SU-DHL-6 (cell line): Measurements from ENCODE around the gene TMEM151A.

Source experiments
- H2AFZ ChIP-seq: fragments of 200-600 bp; sonication (generic); 2 replicates; pipeline ENCODE4 v1.6.1; 2014; ENCODE audit warnings: low read depth, mild to moderate bottlenecking, moderate library complexity, mixed read lengths, antibody characterized with exemption, low read length; ENCODE audit not compliant: severe bottlenecking
- H3F3A ChIP-seq: fragments of 200-600 bp; shearing (Covaris generic); 2 replicates; pipeline ENCODE4 v1.6.0; 2016; ENCODE audit warnings: antibody characterized with exemption, mild to moderate bottlenecking; ENCODE audit not compliant: insufficient read depth
- H3K27ac ChIP-seq: fragments of 200-600 bp; sonication (generic); 2 replicates; pipeline ENCODE4 v1.5.1; 2016; ENCODE audit warnings: low read depth, mild to moderate bottlenecking, low read length, moderate library complexity, mixed read lengths
- H3K27me3 ChIP-seq: fragments of 200-600 bp; sonication (generic), shearing (Covaris generic); 2 replicates; pipeline ENCODE4 v1.6.0; 2014; ENCODE audit warnings: mild to moderate bottlenecking, low read length
- H3K36me3 ChIP-seq: fragments of 200-600 bp; sonication (generic); 2 replicates; pipeline ENCODE4 v1.6.1; 2014; ENCODE audit warnings: mild to moderate bottlenecking, low read length, mixed read lengths
- H3K4me2 ChIP-seq: fragments of 300-600, 200-600 bp; shearing (Covaris generic), sonication (generic); 2 replicates; pipeline ENCODE4 v1.6.0; 2014; ENCODE audit warnings: low read length, low read depth, mild to moderate bottlenecking; ENCODE audit not compliant: poor library complexity, severe bottlenecking
- H3K4me3 ChIP-seq: fragments of 200-600 bp; sonication (generic); 2 replicates; pipeline ENCODE4 v1.5.1; 2014; ENCODE audit warnings: antibody characterized with exemption, low read length, mild to moderate bottlenecking, mixed read lengths; ENCODE audit not compliant: insufficient read depth, poor library complexity, severe bottlenecking
- H3K79me2 ChIP-seq: fragments of 200-600 bp; sonication (generic); 2 replicates; pipeline ENCODE4 v1.6.1; 2014; ENCODE audit warnings: mild to moderate bottlenecking, low read length, moderate library complexity; ENCODE audit not compliant: insufficient read depth
- H3K9ac ChIP-seq: fragments of 200-600 bp; sonication (generic); 2 replicates; pipeline ENCODE4 v1.7.0; 2014; ENCODE audit warnings: mild to moderate bottlenecking, low read length
- H3K9me2 ChIP-seq: fragments of 200-600 bp; sonication (generic); replicated peaks from 2 replicates; pipeline ENCODE4 v1.6.1; 2014; ENCODE audit warnings: low read length; ENCODE audit not compliant: insufficient read depth
- H3K9me3 ChIP-seq: fragments of 200-600 bp; sonication (generic); 2 replicates; pipeline ENCODE4 v1.6.1; 2014; ENCODE audit warnings: low read length, mixed read lengths; ENCODE audit not compliant: insufficient read depth
- H4K20me1 ChIP-seq: fragments of 200-600 bp; sonication (generic); 2 replicates; pipeline ENCODE4 v1.6.1; 2014; ENCODE audit warnings: low read depth, mild to moderate bottlenecking, antibody characterized with exemption, low read length, moderate library complexity, mixed read lengths
- CTCF ChIP-seq: fragments of 200-600 bp; sonication (generic); IDR thresholded peaks from one replicate; pipeline ENCODE4 v1.5.1; 2017; ENCODE audit warnings: antibody characterized with exemption, mild to moderate bottlenecking, low read length, moderate library complexity; ENCODE audit not compliant: insufficient read depth, poor library complexity, severe bottlenecking
- EZH2phosphoT487 ChIP-seq: fragments of 200-600 bp; sonication (generic), shearing (Covaris generic); conservative IDR thresholded peaks from 2 replicates; pipeline ENCODE4 v1.6.1; 2018; ENCODE audit warnings: mild to moderate bottlenecking, antibody characterized with exemption, low read length, moderate library complexity, mixed read lengths

The TMEM151A gene

GRCh38 chr11:66343176-66343575 lies 51.5 kb downstream of the TMEM151A start:
- peaks cover 17% of the 10 kb centered on the region for H3K79me2 ChIP-seq
- H3K27ac ChIP-seq: no peak overlapping the region
- H3F3A ChIP-seq: peaks cover 12% of the 10 kb centered on the region
- TF ChIP-seq CTCF (no peak), EZH2phosphoT487 (no peak)
- no peaks in the 10 kb centered on the region for H3K9me2 ChIP-seq
- no peak overlapping the region for H3K4me3 ChIP-seq
- no peak overlapping the region for H2AFZ ChIP-seq
- no peaks in the 10 kb centered on the region for H3K36me3 ChIP-seq
- H3K9ac ChIP-seq: no peak overlapping the region
- peak overlapping the region; percentile 92 for H3K4me2 ChIP-seq
- no peaks in the 10 kb centered on the region for H4K20me1 ChIP-seq
- no peaks in the 10 kb centered on the region for H3K9me3 ChIP-seq
- H3K27me3 ChIP-seq: no peaks in the 10 kb centered on the region

- H2AFZ ChIP-seq: peak within 1 kb of the TSS; percentile 79
- peaks cover 16% of the 10 kb centered on the region for H3F3A ChIP-seq
- H3K9me3 ChIP-seq: no peaks in the 10 kb centered on the region
- H3K79me2 ChIP-seq: peaks cover 17% of the 10 kb centered on the region
- peak within 1 kb of the TSS; percentile 97 for H3K4me3 ChIP-seq
- H3K9me2 ChIP-seq: no peaks in the 10 kb centered on the region
- peak within 1 kb of the TSS; percentile 92 for H3K4me2 ChIP-seq
- TF ChIP-seq CTCF (no peak), EZH2phosphoT487 (no peak)
- H3K36me3 ChIP-seq: no peaks in the 10 kb centered on the region
- no peaks in the 10 kb centered on the region for H4K20me1 ChIP-seq
- H3K9ac ChIP-seq: peak within 1 kb of the TSS; percentile 83
- H3K27me3 ChIP-seq: no peaks in the 10 kb centered on the region
- H3K27ac ChIP-seq: peak within 1 kb of the TSS; percentile 2; the same call in 1 of the 2 replicates
Observed at GRCh38 chr11:66344550-66345315, 53.0 kb downstream of the TMEM151A start, which contains the start of gene BRMS1. BRMS1 (minus strand) TSS chr11:66345104; CDS start chr11:66342234, 2,870 bp downstream.

GRCh38 chr11:66345316-66345649 lies 53.6 kb downstream of the TMEM151A start:
- Histone ChIP-seq H4K20me1 (no peaks in the 10 kb centered on the region), H3K27ac (peak overlapping the region; percentile 2; the same call in 1 of the 2 replicates), H3K79me2 (peaks cover 17% of the 10 kb centered on the region), H3K27me3 (no peaks in the 10 kb centered on the region), H3K4me2 (peak overlapping the region; percentile 76), H3K36me3 (no peaks in the 10 kb centered on the region), H2AFZ (peak overlapping the region; percentile 79), H3F3A (peaks cover 16% of the 10 kb centered on the region), H3K9ac (peak overlapping the region; percentile 83), H3K9me2 (no peaks in the 10 kb centered on the region), H3K9me3 (no peaks in the 10 kb centered on the region), H3K4me3 (peak overlapping the region; percentile 97)
- TF ChIP-seq EZH2phosphoT487 (no peak), CTCF (no peak)
